Fibroblast of lung (primary cell): ENCODE measurements around the gene PRKCD. TPM values are rescaled to one million over a fixed set of nuclear protein-coding genes. Genes with fewer than 3 reads are reported as not detected.

Source experiments
- DNase-seq, 2 donors: peaks; one replicate each; pipeline versions ENCODE4 v3.0.0 to v3.0.0-alpha.2; 2010; ENCODE audit warnings: low read depth in 2 of 2
- H2AFZ ChIP-seq: 2 replicates; pipeline ENCODE4 v1.5.1; 2012; ENCODE audit warnings: low read length, control low read depth, inconsistent platforms
- H3K27ac ChIP-seq: 2 replicates; pipeline ENCODE4 v1.5.1; 2011; ENCODE audit warnings: low read length, control low read depth; ENCODE audit not compliant: insufficient read depth
- H3K27me3 ChIP-seq: 2 replicates; pipeline ENCODE4 v1.5.1; 2011; ENCODE audit warnings: mild to moderate bottlenecking, low read length; ENCODE audit not compliant: control insufficient read depth, insufficient read depth
- H3K36me3 ChIP-seq: 2 replicates; pipeline ENCODE4 v1.5.1; 2011; ENCODE audit warnings: low read length; ENCODE audit not compliant: control insufficient read depth, insufficient read depth
- H3K4me1 ChIP-seq: 2 replicates; pipeline ENCODE4 v1.5.1; 2011; ENCODE audit warnings: low read length; ENCODE audit not compliant: control insufficient read depth, insufficient read depth; ENCODE audit errors: extremely low read depth
- H3K4me2 ChIP-seq: 2 replicates; pipeline ENCODE4 v1.5.1; 2011; ENCODE audit warnings: low read length, control low read depth; ENCODE audit not compliant: insufficient read depth; ENCODE audit errors: extremely low read depth
- H3K4me3 ChIP-seq, 4 experiments: fragments of 200-600 bp in 1 of 4; sonication (generic) in 1 of 4; replicated peaks in 1 of 4; 2 replicates each; pipeline ENCODE4 v1.5.1; 2011 to 2016; ENCODE audit warnings: low read length in 4 of 4, low read depth in 3 of 4, mild to moderate bottlenecking in 3 of 4, control low read depth in 2 of 4, inconsistent platforms in 1 of 4, mixed read lengths in 1 of 4; ENCODE audit not compliant: insufficient read depth in 1 of 4; ENCODE audit errors: control extremely low read depth in 1 of 4
- H3K79me2 ChIP-seq: 2 replicates; pipeline ENCODE4 v1.5.1; 2012; ENCODE audit warnings: mild to moderate bottlenecking, low read length, inconsistent platforms; ENCODE audit not compliant: control insufficient read depth, insufficient read depth
- H3K9ac ChIP-seq: 2 replicates; pipeline ENCODE4 v1.5.1; 2011; ENCODE audit warnings: mild to moderate bottlenecking, low read length, control low read depth; ENCODE audit not compliant: insufficient read depth
- H3K9me3 ChIP-seq: 2 replicates; pipeline ENCODE4 v1.5.1; 2012; ENCODE audit warnings: low read depth, low read length; ENCODE audit not compliant: control insufficient read depth, insufficient read depth
- H4K20me1 ChIP-seq: 2 replicates; pipeline ENCODE4 v1.5.1; 2011; ENCODE audit warnings: low read length; ENCODE audit not compliant: control insufficient read depth, insufficient read depth; ENCODE audit errors: extremely low read depth
- CTCF ChIP-seq, 2 donors: IDR thresholded peaks in 1 of 2; conservative IDR thresholded peaks in 1 of 2; 1 replicate in 1 of 2; 2 replicates in 1 of 2; pipeline ENCODE4 v1.5.1; 2011 to 2012; ENCODE audit warnings: low read length in 2 of 2, control low read depth in 1 of 2, inconsistent platforms in 1 of 2, low read depth in 1 of 2, mild to moderate bottlenecking in 1 of 2
- EZH2 ChIP-seq: IDR thresholded peaks from 2 replicates; pipeline ENCODE4 v1.5.1; 2012; ENCODE audit warnings: low read length, control low read depth, mild to moderate bottlenecking; ENCODE audit errors: missing control alignments
- polyA plus RNA-seq, 2 donors: library from polyadenylated mRNA; depleted of rRNA in 1 of 2; stranded (reverse) in 1 of 2; unstranded in 1 of 2; fragments of >200 nt; gene quantifications; 2 replicates each; pipeline ENCODE4 v1.2.1, GENCODE V29; 2011 to 2012; ENCODE audit warnings: missing spikeins in 1 of 2
- total RNA-seq: library from RNA; depleted of rRNA; stranded (reverse); fragments of >200 nt; gene quantifications from 2 replicates; pipeline ENCODE4 v1.2.1, GENCODE V29; 2014

PRKCD gene
- total and polyA plus RNA-seq, 2 donors (not counting 1 experiment from before 2014, with no cell fraction given) = 3.8 to 21.2 TPM

- Histone ChIP-seq H3K36me3 (no peaks in the 10 kb centered on the region), H3K4me2 (no peak overlapping the region), H3K9me3 (no peaks in the 10 kb centered on the region), H3K9ac (no peak overlapping the region), H3K79me2 (peaks cover 8% of the 10 kb centered on the region), H3K4me1 (peaks cover 11% of the 10 kb centered on the region), H3K4me3 (no peak overlapping the region), H3K27me3 (peaks cover 10% of the 10 kb centered on the region), H4K20me1 (no peaks in the 10 kb centered on the region), H2AFZ (no peak overlapping the region), H3K27ac (no peak overlapping the region)
- DNase-seq = no peak
- no peak for TF ChIP-seq CTCF (conservative IDR thresholded peaks at IDR 0.05 in 1 of 2, IDR thresholded peaks at IDR 0.05 in 1 of 2; ENCODE audit: low read depth in 1 of 2, low read length in 2 of 2)
Observed at GRCh38 chr3:53159156-53160060, 1.6 kb upstream of the PRKCD start.

GRCh38 chr3:53160061-53160659, 849 bp upstream of the PRKCD start:
- H3K36me3 ChIP-seq = no peaks in the 10 kb centered on the region
- H3K4me1 ChIP-seq = peaks cover 11% of the 10 kb centered on the region
- DNase-seq = no peak
- H3K4me3 ChIP-seq = peak overlapping the region; percentile 35 to 88 (median 63)
- no peak overlapping the region for H3K9ac ChIP-seq
- H2AFZ ChIP-seq = peak overlapping the region; percentile 51
- H3K9me3 ChIP-seq = no peaks in the 10 kb centered on the region
- peaks cover 8% of the 10 kb centered on the region for H3K79me2 ChIP-seq
- H3K27ac ChIP-seq = no peak overlapping the region
- H3K4me2 ChIP-seq = peak overlapping the region; percentile 85
- peaks cover 10% of the 10 kb centered on the region for H3K27me3 ChIP-seq
- no peak for TF ChIP-seq EZH2
- TF ChIP-seq CTCF (conservative IDR thresholded peaks at IDR 0.05 in 1 of 2, IDR thresholded peaks at IDR 0.05 in 1 of 2; ENCODE audit: low read depth in 1 of 2, low read length in 2 of 2) = peak in 1 of 2 donors; percentile 12
- no peaks in the 10 kb centered on the region for H4K20me1 ChIP-seq

GRCh38 chr3:53161450-53161819, 426 bp downstream of the PRKCD start:
- no peak for DNase-seq

More at GRCh38 chr3:53161450-53161819, 426 bp downstream of the PRKCD start:
- H3K79me2 ChIP-seq = peaks cover 9% of the 10 kb centered on the region
- no peaks in the 10 kb centered on the region for H3K36me3 ChIP-seq
- peak overlapping the region; percentile 57 for H3K27ac ChIP-seq
- peak overlapping the region; percentile 35 for H3K4me2 ChIP-seq
- H3K4me1 ChIP-seq = peaks cover 15% of the 10 kb centered on the region
- H3K9ac ChIP-seq = peak overlapping the region; percentile 79
- H3K4me3 ChIP-seq = peak overlapping the region; percentile 56 to 88 (median 85)
- H4K20me1 ChIP-seq = no peaks in the 10 kb centered on the region
- peak overlapping the region; percentile 73 for H2AFZ ChIP-seq
- TF ChIP-seq EZH2 (no peak), CTCF (conservative IDR thresholded peaks at IDR 0.05 in 1 of 2, IDR thresholded peaks at IDR 0.05 in 1 of 2; ENCODE audit: low read depth in 1 of 2, low read length in 2 of 2) (no peak)
- H3K9me3 ChIP-seq = no peaks in the 10 kb centered on the region
- H3K27me3 ChIP-seq = peaks cover 10% of the 10 kb centered on the region
